WTC11 (cell line): ENCODE measurements around the gene ACBD5. TPM values are rescaled to one million over a fixed set of nuclear protein-coding genes. Genes with fewer than 3 reads are reported as not detected.

Source experiments
- ATAC-seq: fragments of 200-7000 bp; cut with Tn5 transposase; 2 replicates; pipeline ENCODE4 v1.10.0; 2021; ENCODE audit warnings: mild to moderate bottlenecking, moderate library complexity
- CTCF ChIA-PET: fragments of 300-600 bp; sonication (Branson Sonifier 250); formaldehyde crosslinking; loops from one replicate; lab custom pipeline; 2021; ENCODE audit warnings: antibody characterized with exemption; lab: Charles Lee
- POLR2A ChIA-PET: fragments of 350-600 bp; sonication (Branson Sonifier 250); formaldehyde crosslinking; loops from one replicate; lab custom pipeline; 2021; ENCODE audit warnings: antibody characterized with exemption; lab: Charles Lee
- DNase-seq: peaks from one replicate; pipeline ENCODE4 v3.0.0; 2021; ENCODE audit warnings: low spot score
- H3K27ac Mint-ChIP-seq: 2 replicates; pipeline ENCODE4 v1.8.0; 2021; ENCODE audit warnings: mixed read lengths
- H3K27me3 Mint-ChIP-seq: 2 replicates; pipeline ENCODE4 v1.8.0; 2021; ENCODE audit warnings: low read depth, mild to moderate bottlenecking, moderate library complexity, mixed read lengths
- H3K36me3 Mint-ChIP-seq: 2 replicates; pipeline ENCODE4 v1.8.0; 2021; ENCODE audit warnings: mixed read lengths
- H3K4me1 Mint-ChIP-seq: 2 replicates; pipeline ENCODE4 v1.8.0; 2022; ENCODE audit warnings: mixed read lengths
- H3K4me3 Mint-ChIP-seq: 2 replicates; pipeline ENCODE4 v1.8.0; 2021; ENCODE audit warnings: mild to moderate bottlenecking, moderate library complexity, mixed read lengths
- H3K9me3 Mint-ChIP-seq: 2 replicates; pipeline ENCODE4 v1.8.0; 2021; ENCODE audit warnings: mixed read lengths
- ATF1 ChIP-seq: sonication (generic); formaldehyde crosslinking; IDR thresholded peaks from 2 replicates; pipeline ENCODE4 v1.8.1; 2023; ENCODE audit warnings: mild to moderate bottlenecking, moderate library complexity, missing genetic modification reagents
- ATF3 ChIP-seq: sonication (generic); formaldehyde crosslinking; conservative IDR thresholded peaks from 2 replicates; pipeline ENCODE4 v1.8.1; 2022; ENCODE audit warnings: mild to moderate bottlenecking, missing genetic modification reagents
- ATF6 ChIP-seq: sonication (generic); formaldehyde crosslinking; IDR thresholded peaks from 2 replicates; pipeline ENCODE4 v1.8.1; 2023; ENCODE audit warnings: mild to moderate bottlenecking, missing genetic modification reagents
- ERG ChIP-seq: fragments of 250-450 bp; sonication (Bioruptor Pico); IDR thresholded peaks from 2 replicates; pipeline ENCODE4 v1.8.0; 2021; ENCODE audit warnings: mild to moderate bottlenecking
- ESRRA ChIP-seq: sonication (generic); formaldehyde crosslinking; IDR thresholded peaks from 2 replicates; pipeline ENCODE4 v1.8.1; 2022; ENCODE audit warnings: mild to moderate bottlenecking, missing genetic modification reagents, borderline replicate concordance
- FOXP4 ChIP-seq: sonication (generic); formaldehyde crosslinking; IDR thresholded peaks from 2 replicates; pipeline ENCODE4 v1.8.0; 2022; ENCODE audit warnings: mild to moderate bottlenecking, missing genetic modification reagents
- JUN ChIP-seq: sonication (generic); formaldehyde crosslinking; IDR thresholded peaks from 2 replicates; pipeline ENCODE4 v1.8.0; 2023; ENCODE audit warnings: mild to moderate bottlenecking, missing genetic modification reagents
- MYBL2 ChIP-seq: sonication (generic); formaldehyde crosslinking; IDR thresholded peaks from 2 replicates; pipeline ENCODE4 v1.8.1; 2023; ENCODE audit warnings: mild to moderate bottlenecking, moderate library complexity, missing genetic modification reagents
- NFATC4 ChIP-seq: fragments of 250-450 bp; sonication (Bioruptor Pico); IDR thresholded peaks from 2 replicates; pipeline ENCODE4 v1.9.0; 2021; ENCODE audit warnings: mild to moderate bottlenecking
- NR3C1 ChIP-seq: sonication (generic); formaldehyde crosslinking; conservative IDR thresholded peaks from 2 replicates; pipeline ENCODE4 v1.8.1; 2023; ENCODE audit warnings: low read depth, mild to moderate bottlenecking, missing genetic modification reagents
- PRDM15 ChIP-seq: sonication (generic); formaldehyde crosslinking; IDR thresholded peaks from 2 replicates; pipeline ENCODE4 v1.8.0; 2022; ENCODE audit warnings: missing genetic modification reagents
- STAT6 ChIP-seq: sonication (generic); formaldehyde crosslinking; conservative IDR thresholded peaks from 2 replicates; pipeline ENCODE4 v1.8.1; 2023; ENCODE audit warnings: mild to moderate bottlenecking, low read depth, missing genetic modification reagents, moderate library complexity
- TCF7 ChIP-seq: sonication (generic); formaldehyde crosslinking; IDR thresholded peaks from 2 replicates; pipeline ENCODE4 v1.8.0; 2022; ENCODE audit warnings: mild to moderate bottlenecking, low read depth, missing genetic modification reagents, moderate library complexity
- TEAD1 ChIP-seq: sonication (generic); formaldehyde crosslinking; IDR thresholded peaks from 2 replicates; pipeline ENCODE4 v1.8.0; 2022; ENCODE audit warnings: mild to moderate bottlenecking, missing genetic modification reagents
- USF2 ChIP-seq: sonication (generic); formaldehyde crosslinking; IDR thresholded peaks from 2 replicates; pipeline ENCODE4 v1.8.1; 2023; ENCODE audit warnings: mild to moderate bottlenecking, missing genetic modification reagents, moderate library complexity
- ZNF121 ChIP-seq: sonication (generic); formaldehyde crosslinking; IDR thresholded peaks from 2 replicates; pipeline ENCODE4 v1.8.0; 2023; ENCODE audit warnings: missing genetic modification reagents
- ZNF263 ChIP-seq: sonication (generic); formaldehyde crosslinking; IDR thresholded peaks from 2 replicates; pipeline ENCODE4 v1.8.1; 2022; ENCODE audit warnings: low read depth, mild to moderate bottlenecking, moderate library complexity, missing genetic modification reagents
- ZNF396 ChIP-seq: fragments of 250-450 bp; sonication (Bioruptor Pico); IDR thresholded peaks from 2 replicates; pipeline ENCODE4 v1.8.0; 2021; ENCODE audit warnings: mild to moderate bottlenecking, moderate library complexity, borderline replicate concordance
- ZNF532 ChIP-seq: fragments of 250-450 bp; sonication (Bioruptor Pico); IDR thresholded peaks from 2 replicates; pipeline ENCODE4 v1.9.0; 2021; ENCODE audit warnings: mild to moderate bottlenecking, borderline replicate concordance
- total RNA-seq: library from RNA; stranded (reverse); gene quantifications from 3 replicates; pipeline ENCODE4 v1.2.3, GENCODE V29; 2021

Gene ACBD5
- total RNA-seq, 1 experiment from 2014 or later: 18.1 TPM

- TF ChIP-seq FOXP4 (CRISPR knock-in tag): no peak
- TF ChIP-seq ESRRA (CRISPR knock-in tag): no peak
Observed at GRCh38 chr10:27247441-27247840, 6.8 kb upstream of the ACBD5 start (continued).

GRCh38 chr10:27247006-27247405 is 6.4 kb upstream of the ACBD5 start:
- POLR2A ChIA-PET: interaction anchor here (0.6 kb wide), 1 partner anchor 68 kb away, joined by 3 read pairs; no protein-coding TSS in a partner anchor
- H3K4me1 Mint-ChIP-seq: peaks cover 22% of the 10 kb centered on the region
- peaks cover 22% of the 10 kb centered on the region for H3K9me3 Mint-ChIP-seq
- TF ChIP-seq ZNF263 (no peak), USF2 (no peak), STAT6 (CRISPR knock-in tag) (no peak), JUN (no peak), ZNF396 (CRISPR knock-in tag) (no peak), NFATC4 (no peak), PRDM15 (no peak), TEAD1 (no peak), ZNF121 (CRISPR knock-in tag) (no peak), ATF6 (CRISPR knock-in tag) (no peak), ATF3 (CRISPR knock-in tag) (no peak), NR3C1 (no peak), MYBL2 (no peak), ERG (CRISPR knock-in tag) (no peak), ZNF532 (CRISPR knock-in tag) (no peak), ATF1 (CRISPR knock-in tag) (no peak), TCF7 (CRISPR knock-in tag) (no peak)

More at GRCh38 chr10:27247006-27247405, 6.4 kb upstream of the ACBD5 start:
- CTCF ChIA-PET: no interaction called here
- ATAC-seq (no peak), DNase-seq (no peak)
- Mint-ChIP-seq H3K27me3 (peaks cover 20% of the 10 kb centered on the region), H3K36me3 (peaks cover 20% of the 10 kb centered on the region), H3K27ac (no peak overlapping the region), H3K4me3 (no peak overlapping the region)
